OCI-LY3 (cell line): ENCODE data around the gene DNAJB1.

Source experiments
- CTCF ChIP-seq: fragments of 200-600, 300-600 bp; sonication (generic); IDR thresholded peaks from 2 replicates; pipeline ENCODE4 v1.5.1; 2014; ENCODE audit warnings: antibody characterized with exemption, low read length, low read depth
- EZH2phosphoT487 ChIP-seq: fragments of 200-600 bp; shearing (Covaris generic); IDR thresholded peaks from 2 replicates; pipeline ENCODE4 v1.6.1; 2018; ENCODE audit warnings: antibody characterized with exemption, mixed run types, low read depth

GRCh38 chr19:14542711-14543328 lies 24.6 kb upstream of the DNAJB1 start:
- TF ChIP-seq CTCF (no peak), EZH2phosphoT487 (no peak)
